ENCODE measurements around the gene EPS15. TPM values are rescaled to one million over a fixed set of nuclear protein-coding genes. Genes with fewer than 3 reads are reported as not detected.

The EPS15 gene
- total and polyA plus RNA-seq, 9 of the 15 experiments (the other 6 are each of a cell fraction or from before 2014, with no cell fraction given) = 23.1 to 69.0 (median 41.7) TPM

DNA sequence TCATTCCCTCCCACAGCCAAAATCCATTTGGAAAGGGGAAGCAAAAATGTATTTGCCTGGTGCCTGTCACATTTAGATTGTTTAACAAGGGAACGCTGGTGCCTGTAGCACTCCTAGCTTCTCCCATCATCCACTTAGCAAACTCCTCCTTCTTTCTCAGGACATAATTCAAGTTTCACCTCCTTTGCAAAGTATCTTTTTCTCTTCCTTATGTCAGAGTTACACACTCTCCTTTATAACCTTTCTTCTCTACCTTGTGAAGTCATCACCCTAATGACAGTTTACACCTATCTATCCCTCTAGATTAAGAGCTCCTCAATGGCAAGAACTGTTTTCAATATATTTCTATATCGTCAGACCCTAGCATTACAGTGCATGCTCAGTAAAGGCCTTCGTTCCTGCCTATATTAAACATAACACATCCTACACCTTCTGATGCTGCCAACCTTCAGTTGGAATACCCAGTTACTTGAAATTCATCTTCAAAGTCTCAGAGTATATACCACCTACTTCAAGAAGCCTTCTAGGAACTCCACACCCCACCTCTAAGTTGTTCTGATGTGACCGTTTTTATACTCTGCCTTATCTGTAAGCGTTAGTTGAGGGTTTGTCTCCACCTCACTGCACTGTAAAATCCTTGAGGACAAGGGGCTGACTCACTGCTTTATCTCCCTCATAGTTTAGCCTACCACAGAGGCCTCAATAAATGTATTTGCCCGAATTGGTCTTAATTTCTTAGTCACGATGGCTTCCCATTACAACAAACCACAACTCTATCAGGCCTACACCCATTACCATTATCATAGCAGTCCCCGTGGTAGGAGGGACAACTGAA lies 1.0 kb upstream of the EPS15 start (continued):
- TF ChIP-seq, protein P1, sequence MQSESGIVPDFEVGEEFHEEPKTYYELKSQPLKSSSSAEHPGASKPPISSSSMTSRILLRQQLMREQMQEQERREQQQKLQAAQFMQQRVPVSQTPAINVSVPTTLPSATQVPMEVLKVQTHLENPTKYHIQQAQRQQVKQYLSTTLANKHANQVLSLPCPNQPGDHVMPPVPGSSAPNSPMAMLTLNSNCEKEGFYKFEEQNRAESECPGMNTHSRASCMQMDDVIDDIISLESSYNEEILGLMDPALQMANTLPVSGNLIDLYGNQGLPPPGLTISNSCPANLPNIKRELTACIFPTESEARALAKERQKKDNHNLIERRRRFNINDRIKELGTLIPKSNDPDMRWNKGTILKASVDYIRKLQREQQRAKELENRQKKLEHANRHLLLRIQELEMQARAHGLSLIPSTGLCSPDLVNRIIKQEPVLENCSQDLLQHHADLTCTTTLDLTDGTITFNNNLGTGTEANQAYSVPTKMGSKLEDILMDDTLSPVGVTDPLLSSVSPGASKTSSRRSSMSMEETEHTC (IDR thresholded peaks at IDR 0.05) = peak; percentile 55
- TF ChIP-seq, protein P2, sequence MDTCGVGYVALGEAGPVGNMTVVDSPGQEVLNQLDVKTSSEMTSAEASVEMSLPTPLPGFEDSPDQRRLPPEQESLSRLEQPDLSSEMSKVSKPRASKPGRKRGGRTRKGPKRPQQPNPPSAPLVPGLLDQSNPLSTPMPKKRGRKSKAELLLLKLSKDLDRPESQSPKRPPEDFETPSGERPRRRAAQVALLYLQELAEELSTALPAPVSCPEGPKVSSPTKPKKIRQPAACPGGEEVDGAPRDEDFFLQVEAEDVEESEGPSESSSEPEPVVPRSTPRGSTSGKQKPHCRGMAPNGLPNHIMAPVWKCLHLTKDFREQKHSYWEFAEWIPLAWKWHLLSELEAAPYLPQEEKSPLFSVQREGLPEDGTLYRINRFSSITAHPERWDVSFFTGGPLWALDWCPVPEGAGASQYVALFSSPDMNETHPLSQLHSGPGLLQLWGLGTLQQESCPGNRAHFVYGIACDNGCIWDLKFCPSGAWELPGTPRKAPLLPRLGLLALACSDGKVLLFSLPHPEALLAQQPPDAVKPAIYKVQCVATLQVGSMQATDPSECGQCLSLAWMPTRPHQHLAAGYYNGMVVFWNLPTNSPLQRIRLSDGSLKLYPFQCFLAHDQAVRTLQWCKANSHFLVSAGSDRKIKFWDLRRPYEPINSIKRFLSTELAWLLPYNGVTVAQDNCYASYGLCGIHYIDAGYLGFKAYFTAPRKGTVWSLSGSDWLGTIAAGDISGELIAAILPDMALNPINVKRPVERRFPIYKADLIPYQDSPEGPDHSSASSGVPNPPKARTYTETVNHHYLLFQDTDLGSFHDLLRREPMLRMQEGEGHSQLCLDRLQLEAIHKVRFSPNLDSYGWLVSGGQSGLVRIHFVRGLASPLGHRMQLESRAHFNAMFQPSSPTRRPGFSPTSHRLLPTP (IDR thresholded peaks at IDR 0.05; ENCODE audit: borderline replicate concordance, extremely low read depth, insufficient read length) = no peak
- TF ChIP-seq HDGF (IDR thresholded peaks at IDR 0.05) = no peak; the same call in 1 of the 2 replicates
- no peak for TF ChIP-seq ZNF175 (CRISPR knock-in tag; IDR thresholded peaks at IDR 0.05; ENCODE audit: low read depth)
- TF ChIP-seq, protein P3, sequence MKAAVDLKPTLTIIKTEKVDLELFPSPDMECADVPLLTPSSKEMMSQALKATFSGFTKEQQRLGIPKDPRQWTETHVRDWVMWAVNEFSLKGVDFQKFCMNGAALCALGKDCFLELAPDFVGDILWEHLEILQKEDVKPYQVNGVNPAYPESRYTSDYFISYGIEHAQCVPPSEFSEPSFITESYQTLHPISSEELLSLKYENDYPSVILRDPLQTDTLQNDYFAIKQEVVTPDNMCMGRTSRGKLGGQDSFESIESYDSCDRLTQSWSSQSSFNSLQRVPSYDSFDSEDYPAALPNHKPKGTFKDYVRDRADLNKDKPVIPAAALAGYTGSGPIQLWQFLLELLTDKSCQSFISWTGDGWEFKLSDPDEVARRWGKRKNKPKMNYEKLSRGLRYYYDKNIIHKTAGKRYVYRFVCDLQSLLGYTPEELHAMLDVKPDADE (conservative IDR thresholded peaks at IDR 0.05; ENCODE audit: control insufficient read depth, low read depth, low read length) = no peak
- TF ChIP-seq, protein P4, sequence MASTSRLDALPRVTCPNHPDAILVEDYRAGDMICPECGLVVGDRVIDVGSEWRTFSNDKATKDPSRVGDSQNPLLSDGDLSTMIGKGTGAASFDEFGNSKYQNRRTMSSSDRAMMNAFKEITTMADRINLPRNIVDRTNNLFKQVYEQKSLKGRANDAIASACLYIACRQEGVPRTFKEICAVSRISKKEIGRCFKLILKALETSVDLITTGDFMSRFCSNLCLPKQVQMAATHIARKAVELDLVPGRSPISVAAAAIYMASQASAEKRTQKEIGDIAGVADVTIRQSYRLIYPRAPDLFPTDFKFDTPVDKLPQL (IDR thresholded peaks at IDR 0.05; ENCODE audit: extremely low read depth, insufficient read length) = no peak
- TF ChIP-seq, protein P5, sequence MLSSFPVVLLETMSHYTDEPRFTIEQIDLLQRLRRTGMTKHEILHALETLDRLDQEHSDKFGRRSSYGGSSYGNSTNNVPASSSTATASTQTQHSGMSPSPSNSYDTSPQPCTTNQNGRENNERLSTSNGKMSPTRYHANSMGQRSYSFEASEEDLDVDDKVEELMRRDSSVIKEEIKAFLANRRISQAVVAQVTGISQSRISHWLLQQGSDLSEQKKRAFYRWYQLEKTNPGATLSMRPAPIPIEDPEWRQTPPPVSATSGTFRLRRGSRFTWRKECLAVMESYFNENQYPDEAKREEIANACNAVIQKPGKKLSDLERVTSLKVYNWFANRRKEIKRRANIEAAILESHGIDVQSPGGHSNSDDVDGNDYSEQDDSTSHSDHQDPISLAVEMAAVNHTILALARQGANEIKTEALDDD (IDR thresholded peaks at IDR 0.05) = peak; percentile 93
- no peak for TF ChIP-seq PCBP2 (IDR thresholded peaks at IDR 0.05; ENCODE audit: low read depth, low read length, poor library complexity, severe bottlenecking)
- peak in 1 of 2 experiments; percentile 78; a peak in 1 of 3 replicates for TF ChIP-seq CBX3 (IDR thresholded peaks at IDR 0.05; ENCODE audit: borderline replicate concordance in 1 of 2, low read length in 2 of 2)
- TF ChIP-seq HCFC1 (IDR thresholded peaks at IDR 0.05; ENCODE audit: low read depth, low read length) = peak; percentile 9; the same call in 1 of the 2 replicates
- no peak for TF ChIP-seq E2F3 (CRISPR knock-in tag; IDR thresholded peaks at IDR 0.05)
- TF ChIP-seq NCOA2 (IDR thresholded peaks at IDR 0.05; ENCODE audit: partially characterized antibody in 2 of 2) = peak in 1 of 2 experiments; percentile 57
- peak; percentile 51 for TF ChIP-seq FOS (IDR thresholded peaks at IDR 0.05; ENCODE audit: extremely low read depth, insufficient read length)
- no peak for TF ChIP-seq MCM3 (IDR thresholded peaks at IDR 0.05)
- TF ChIP-seq, protein P6, sequence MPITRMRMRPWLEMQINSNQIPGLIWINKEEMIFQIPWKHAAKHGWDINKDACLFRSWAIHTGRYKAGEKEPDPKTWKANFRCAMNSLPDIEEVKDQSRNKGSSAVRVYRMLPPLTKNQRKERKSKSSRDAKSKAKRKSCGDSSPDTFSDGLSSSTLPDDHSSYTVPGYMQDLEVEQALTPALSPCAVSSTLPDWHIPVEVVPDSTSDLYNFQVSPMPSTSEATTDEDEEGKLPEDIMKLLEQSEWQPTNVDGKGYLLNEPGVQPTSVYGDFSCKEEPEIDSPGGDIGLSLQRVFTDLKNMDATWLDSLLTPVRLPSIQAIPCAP (CRISPR knock-in tag; IDR thresholded peaks at IDR 0.05; ENCODE audit: borderline replicate concordance) = no peak
- TF ChIP-seq ZNF696 (CRISPR knock-in tag; conservative IDR thresholded peaks at IDR 0.05) = no peak
- no peak for TF ChIP-seq SRSF7 (optimal IDR thresholded peaks at IDR 0.05; ENCODE audit: low read depth, low read length)
- TF ChIP-seq SOX6 (IDR thresholded peaks at IDR 0.05) = peak; percentile 90
- no peak for TF ChIP-seq ZNF583 (CRISPR knock-in tag; IDR thresholded peaks at IDR 0.05)

All from K562 (cell line).